HG03520 (cell line): ENCODE results near the gene RNF212B.
A peak's percentile ranks its signal among the peaks of the same experiment; 100 is the strongest.

Experiments used
- ATAC-seq: cut with Tn5 transposase; IDR thresholded peaks from one replicate; pipeline ENCODE4 v1.9.1; 2021; ENCODE audit warnings: mild to moderate bottlenecking, moderate library complexity; ENCODE audit not compliant: unreplicated experiment

RNF212B gene

DNA sequence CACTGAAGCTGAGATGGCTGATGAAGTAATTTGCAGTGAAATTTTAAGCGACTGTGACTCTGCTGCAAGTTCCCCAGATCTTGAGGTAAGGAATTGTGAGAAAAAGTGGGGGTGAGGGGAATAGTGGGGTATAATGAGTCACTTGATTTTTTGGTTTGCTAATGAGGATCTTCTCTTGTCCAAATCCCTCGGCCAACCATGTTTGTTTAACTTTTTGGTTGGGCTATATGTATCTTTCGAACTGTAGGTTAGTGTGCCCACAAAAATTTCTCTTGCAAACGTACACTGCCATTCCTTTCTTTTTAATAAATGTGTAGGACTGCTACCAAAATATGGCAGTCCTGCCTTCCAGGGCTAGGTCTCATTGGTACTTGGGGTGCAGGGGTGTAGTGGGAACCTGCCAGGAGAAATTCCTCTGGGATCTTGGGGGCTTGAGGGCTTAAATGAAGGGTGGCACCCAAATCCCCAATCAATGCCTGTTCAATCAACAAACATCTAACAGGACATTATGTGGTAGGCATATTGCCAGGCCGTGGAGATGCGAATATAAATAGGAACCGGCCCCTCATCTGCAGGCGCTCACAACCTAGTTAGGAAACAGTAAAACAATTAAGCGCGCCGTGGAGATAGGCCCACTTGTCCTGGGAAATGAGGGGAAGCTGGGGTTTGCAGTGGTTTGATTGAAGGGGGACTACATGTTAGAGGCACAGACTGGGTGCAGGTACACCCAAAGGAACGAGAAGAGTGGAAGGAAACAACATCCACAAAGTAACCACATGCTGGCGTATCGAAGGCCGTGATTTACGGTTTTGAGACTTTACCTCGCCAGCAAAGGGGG lies 82.2 kb downstream of the RNF212B start:
- ATAC-seq, result no peak

DNA sequence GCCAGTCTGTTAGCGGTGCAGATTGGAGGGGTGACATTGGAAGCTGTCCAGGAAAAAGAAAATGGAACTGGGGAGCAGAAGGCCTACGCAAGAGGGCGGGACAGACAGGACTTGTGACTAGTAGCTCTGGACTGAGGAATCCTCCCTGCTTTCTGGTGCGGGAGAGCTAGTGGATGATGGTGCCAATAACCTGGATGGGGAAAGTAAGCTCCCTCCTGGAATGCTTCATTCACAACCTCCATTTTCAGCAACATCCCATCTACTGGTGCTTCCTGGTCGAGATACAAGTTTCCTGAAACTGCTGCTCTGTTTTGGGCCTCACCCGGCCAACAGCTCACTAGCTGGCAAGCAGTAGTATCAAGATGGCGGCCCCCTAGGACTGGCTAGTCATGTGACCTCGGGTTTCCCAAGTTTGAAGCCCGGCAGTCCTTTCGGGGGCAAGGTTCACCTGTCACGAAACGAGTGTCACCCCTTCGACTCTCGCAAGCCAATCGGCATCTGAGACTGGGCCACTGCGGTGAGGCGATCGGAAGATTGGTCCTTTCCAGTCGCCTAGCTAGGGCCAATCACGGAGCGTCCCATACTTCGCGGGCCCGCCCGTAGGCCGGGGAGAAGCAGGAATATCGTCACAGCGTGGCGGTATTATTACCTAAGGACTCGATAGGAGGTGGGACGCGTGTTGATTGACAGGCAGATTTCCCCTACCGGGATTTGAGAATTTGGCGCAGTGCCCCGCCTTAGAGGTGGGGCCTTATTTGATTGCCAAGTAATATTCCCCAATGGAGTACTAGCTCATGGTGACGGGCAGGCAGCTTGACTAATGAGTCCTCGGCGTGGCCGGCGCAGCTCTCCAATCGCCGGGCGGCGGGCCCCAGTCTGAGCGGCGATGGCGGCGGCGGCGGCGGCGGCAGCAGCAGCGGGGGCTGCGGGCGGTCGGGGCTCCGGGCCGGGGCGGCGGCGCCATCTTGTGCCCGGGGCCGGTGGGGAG lies 83.1 kb downstream of the RNF212B start, which contains the start of gene PABPN1:
PABPN1 (plus strand) TSS at position 874 of the 988 bp plus-strand sequence; CDS start at position 887, 13 bp downstream.
- ATAC-seq, result peak; percentile 85

DNA sequence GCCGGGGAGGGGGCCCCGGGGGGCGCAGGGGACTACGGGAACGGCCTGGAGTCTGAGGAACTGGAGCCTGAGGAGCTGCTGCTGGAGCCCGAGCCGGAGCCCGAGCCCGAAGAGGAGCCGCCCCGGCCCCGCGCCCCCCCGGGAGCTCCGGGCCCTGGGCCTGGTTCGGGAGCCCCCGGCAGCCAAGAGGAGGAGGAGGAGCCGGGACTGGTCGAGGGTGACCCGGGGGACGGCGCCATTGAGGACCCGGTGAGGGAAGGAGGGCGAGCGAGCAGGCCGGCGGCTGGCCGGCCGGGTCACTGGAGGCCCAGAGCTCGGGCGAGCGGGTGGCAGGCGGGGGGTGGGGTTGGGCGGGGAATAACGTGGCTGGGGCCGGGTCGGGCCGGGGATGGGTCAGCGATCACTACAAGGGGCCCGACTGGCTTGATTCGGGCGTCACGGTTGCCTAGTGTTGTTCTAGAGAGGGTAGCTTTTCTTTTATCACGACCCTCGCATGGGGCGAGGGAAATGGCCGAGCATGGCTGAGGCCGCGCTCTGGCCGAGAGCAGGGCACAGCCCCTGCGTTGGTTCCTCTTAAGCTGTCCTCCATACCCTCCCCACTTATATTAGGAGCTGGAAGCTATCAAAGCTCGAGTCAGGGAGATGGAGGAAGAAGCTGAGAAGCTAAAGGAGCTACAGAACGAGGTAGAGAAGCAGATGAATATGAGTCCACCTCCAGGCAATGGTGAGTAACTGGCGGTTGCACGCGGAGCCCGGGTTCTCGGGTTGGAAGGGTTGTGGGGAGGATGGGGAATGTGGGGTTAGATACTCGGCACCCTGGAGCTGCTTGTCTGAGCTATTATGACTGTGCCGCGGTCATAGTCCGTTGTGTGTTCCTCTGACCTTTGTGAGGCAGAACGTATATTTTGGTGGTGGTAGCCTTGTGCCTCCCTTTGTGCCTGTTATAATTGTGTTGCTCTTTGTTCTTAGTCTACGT lies 84.1 kb downstream of the RNF212B start:
- peak; percentile 3 for ATAC-seq
